ENCODE measurements around the gene ELL2.
"Not testable (repeated sequence)": the region's sequence is repeated elsewhere in the genome, so short reads cannot be mapped to it uniquely, and the experiment has no call there.

ELL2 gene

GRCh38 chr5:95907740-95908706 is 53.6 kb downstream of the ELL2 start:
- Histone ChIP-seq H2AFZ (ENCODE audit: low read length, unreplicated experiment) (no peak overlapping the region), H3K27ac (ENCODE audit: low read depth, low read length) (no peak overlapping the region; the same call in 1 of the 2 replicates), H3K27me3 (ENCODE audit: insufficient read depth, low read length) (no peaks in the 10 kb centered on the region), H3K4me1 (ENCODE audit: control insufficient read depth, insufficient read depth, low read length, unreplicated experiment) (peaks cover 7% of the 10 kb centered on the region), H3K36me3 (ENCODE audit: insufficient read depth, low read length) (peaks cover 56% of the 10 kb centered on the region), H3K79me2 (ENCODE audit: control insufficient read depth, insufficient read depth, low read length, unreplicated experiment) (peaks cover 79% of the 10 kb centered on the region), H3K4me3 (ENCODE audit: low read depth, low read length) (no peak overlapping the region)

- Histone ChIP-seq H3K4me3 (ENCODE audit: low read depth, low read length) (no peak overlapping the region), H3K27me3 (ENCODE audit: insufficient read depth, low read length) (no peaks in the 10 kb centered on the region), H3K4me1 (ENCODE audit: control insufficient read depth, insufficient read depth, low read length, unreplicated experiment) (peaks cover 13% of the 10 kb centered on the region), H3K79me2 (ENCODE audit: control insufficient read depth, insufficient read depth, low read length, unreplicated experiment) (peaks cover 76% of the 10 kb centered on the region), H3K27ac (ENCODE audit: low read depth, low read length) (no peak overlapping the region; the same call in 1 of the 2 replicates), H2AFZ (ENCODE audit: low read length, unreplicated experiment) (no peak overlapping the region), H3K36me3 (ENCODE audit: insufficient read depth, low read length) (peaks cover 54% of the 10 kb centered on the region)
These were observed 54.5 kb downstream of the ELL2 start for GRCh38 chr5:95907067-95907705.

DNA sequence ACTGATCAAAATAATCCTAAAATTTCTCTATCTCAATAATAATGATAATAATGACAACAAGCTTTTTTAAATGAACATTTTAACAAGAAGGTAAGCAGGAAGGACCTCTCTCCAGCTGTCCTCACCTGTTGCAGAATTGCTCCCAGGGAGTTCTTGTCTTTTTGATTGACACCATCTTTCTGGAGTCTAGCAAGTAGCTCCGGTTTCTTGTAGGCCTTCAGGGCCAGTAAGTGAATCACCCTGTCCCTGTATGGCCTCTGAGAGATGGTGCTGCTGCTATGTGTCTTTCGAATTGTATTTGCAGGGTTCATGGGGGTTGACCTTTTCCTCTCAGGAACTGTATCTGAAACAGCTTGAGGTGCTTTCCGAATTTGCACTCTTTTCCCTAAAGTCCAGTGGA is 55.3 kb downstream of the ELL2 start:
- Histone ChIP-seq H3K4me1 (ENCODE audit: control insufficient read depth, insufficient read depth, low read length, unreplicated experiment) (peaks cover 21% of the 10 kb centered on the region), H3K36me3 (ENCODE audit: insufficient read depth, low read length) (peaks cover 57% of the 10 kb centered on the region), H3K79me2 (ENCODE audit: control insufficient read depth, insufficient read depth, low read length, unreplicated experiment) (peaks cover 78% of the 10 kb centered on the region)
- not testable (repeated sequence) for H3K4me3 ChIP-seq (ENCODE audit: low read depth, low read length); H2AFZ ChIP-seq (ENCODE audit: low read length, unreplicated experiment); H3K27me3 ChIP-seq (ENCODE audit: insufficient read depth, low read length); H3K27ac ChIP-seq (ENCODE audit: low read depth, low read length)

- peaks cover 71% of the 10 kb centered on the region for H3K79me2 ChIP-seq (ENCODE audit: control insufficient read depth, insufficient read depth, low read length, unreplicated experiment)
- H2AFZ ChIP-seq (ENCODE audit: low read length, unreplicated experiment): no peak overlapping the region
- peaks cover 60% of the 10 kb centered on the region for H3K36me3 ChIP-seq (ENCODE audit: insufficient read depth, low read length)
- H3K4me1 ChIP-seq (ENCODE audit: control insufficient read depth, insufficient read depth, low read length, unreplicated experiment): peaks cover 35% of the 10 kb centered on the region
- H3K4me3 ChIP-seq (ENCODE audit: low read depth, low read length): no peak overlapping the region
- H3K27me3 ChIP-seq (ENCODE audit: insufficient read depth, low read length): no peaks in the 10 kb centered on the region
- H3K27ac ChIP-seq (ENCODE audit: low read depth, low read length): 0 out of 2 replicates have a peak overlapping the region, but pooled peaks have one; percentile 14
These were observed 56.8 kb downstream of the ELL2 start for GRCh38 chr5:95904827-95905226.

DNA sequence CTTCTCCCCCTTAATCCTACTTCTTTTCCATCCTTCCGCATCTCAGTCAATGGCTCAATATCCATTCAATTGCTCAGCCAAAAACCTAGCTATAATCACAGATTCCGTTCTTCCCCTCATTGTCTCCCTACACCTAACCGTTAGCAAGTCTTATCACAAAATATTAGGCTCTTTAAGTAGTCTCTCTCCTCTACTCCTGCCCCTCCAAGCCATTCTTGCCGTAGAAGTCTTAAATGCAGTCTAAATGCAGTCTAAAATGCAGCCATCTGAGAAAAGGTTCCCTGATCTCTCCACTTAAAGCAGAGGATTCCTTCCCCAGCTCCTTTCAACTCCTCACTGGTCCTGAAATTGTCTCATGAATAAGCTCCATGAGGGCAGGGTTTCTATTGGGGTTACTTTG is 57.8 kb downstream of the ELL2 start:
- Histone ChIP-seq H3K27me3 (ENCODE audit: insufficient read depth, low read length) (no peaks in the 10 kb centered on the region), H3K27ac (ENCODE audit: low read depth, low read length) (no peak overlapping the region; the same call in 1 of the 2 replicates), H3K79me2 (ENCODE audit: control insufficient read depth, insufficient read depth, low read length, unreplicated experiment) (peaks cover 64% of the 10 kb centered on the region), H2AFZ (ENCODE audit: low read length, unreplicated experiment) (no peak overlapping the region), H3K36me3 (ENCODE audit: insufficient read depth, low read length) (peaks cover 61% of the 10 kb centered on the region), H3K4me1 (ENCODE audit: control insufficient read depth, insufficient read depth, low read length, unreplicated experiment) (peaks cover 36% of the 10 kb centered on the region), H3K4me3 (ENCODE audit: low read depth, low read length) (no peak overlapping the region)

GRCh38 chr5:95901676-95902627 is 59.7 kb downstream of the ELL2 start:
- peak overlapping the region; percentile 18; the same call in 1 of the 2 replicates for H3K4me3 ChIP-seq (ENCODE audit: low read depth, low read length)
- peaks cover 72% of the 10 kb centered on the region for H3K36me3 ChIP-seq (ENCODE audit: insufficient read depth, low read length)
- peaks cover 48% of the 10 kb centered on the region for H3K79me2 ChIP-seq (ENCODE audit: control insufficient read depth, insufficient read depth, low read length, unreplicated experiment)
- no peaks in the 10 kb centered on the region for H3K27me3 ChIP-seq (ENCODE audit: insufficient read depth, low read length)
- H2AFZ ChIP-seq (ENCODE audit: low read length, unreplicated experiment): no peak overlapping the region
- H3K4me1 ChIP-seq (ENCODE audit: control insufficient read depth, insufficient read depth, low read length, unreplicated experiment): peaks cover 36% of the 10 kb centered on the region
- peak overlapping the region; percentile 77 for H3K27ac ChIP-seq (ENCODE audit: low read depth, low read length)

DNA sequence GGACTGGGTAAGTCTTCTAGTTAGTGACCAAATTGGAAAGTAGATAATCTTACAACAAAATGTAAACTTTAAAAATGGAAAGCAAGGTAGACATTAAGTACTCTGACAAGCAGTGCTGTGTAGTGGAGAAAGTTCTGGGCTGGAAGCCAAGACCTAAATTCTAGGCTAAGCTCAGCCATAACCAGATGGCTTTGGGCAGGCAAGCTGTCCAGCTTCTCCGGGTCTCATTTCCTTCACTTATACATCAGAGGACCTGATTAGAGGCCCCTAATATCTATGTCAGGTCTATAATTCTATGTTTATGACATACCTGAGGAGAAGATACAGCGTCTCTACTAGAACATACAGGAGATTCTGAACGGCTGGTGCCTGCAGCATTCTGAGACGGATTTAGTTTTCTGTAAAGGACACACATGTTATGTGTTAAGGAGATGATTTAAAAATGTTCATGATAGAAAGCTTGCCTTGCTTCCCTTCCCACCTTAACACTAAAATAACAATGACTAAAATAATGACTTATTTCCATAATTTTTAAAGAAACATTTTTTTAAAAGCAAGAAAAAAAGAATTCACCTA is 61.2 kb downstream of the ELL2 start:
- peaks cover 36% of the 10 kb centered on the region for H3K4me1 ChIP-seq (ENCODE audit: control insufficient read depth, insufficient read depth, low read length, unreplicated experiment)
- no peaks in the 10 kb centered on the region for H3K27me3 ChIP-seq (ENCODE audit: insufficient read depth, low read length)
- no peak overlapping the region for H3K4me3 ChIP-seq (ENCODE audit: low read depth, low read length)
- peaks cover 79% of the 10 kb centered on the region for H3K36me3 ChIP-seq (ENCODE audit: insufficient read depth, low read length)
- H3K27ac ChIP-seq (ENCODE audit: low read depth, low read length): peak overlapping the region; percentile 77
- H2AFZ ChIP-seq (ENCODE audit: low read length, unreplicated experiment): no peak overlapping the region
- peaks cover 52% of the 10 kb centered on the region for H3K79me2 ChIP-seq (ENCODE audit: control insufficient read depth, insufficient read depth, low read length, unreplicated experiment)

- peaks cover 48% of the 10 kb centered on the region for H3K79me2 ChIP-seq (ENCODE audit: control insufficient read depth, insufficient read depth, low read length, unreplicated experiment)
- peak overlapping the region; percentile 77 for H3K27ac ChIP-seq (ENCODE audit: low read depth, low read length)
- H3K4me3 ChIP-seq (ENCODE audit: low read depth, low read length): no peak overlapping the region
- H2AFZ ChIP-seq (ENCODE audit: low read length, unreplicated experiment): no peak overlapping the region
- no peaks in the 10 kb centered on the region for H3K27me3 ChIP-seq (ENCODE audit: insufficient read depth, low read length)
- peaks cover 36% of the 10 kb centered on the region for H3K4me1 ChIP-seq (ENCODE audit: control insufficient read depth, insufficient read depth, low read length, unreplicated experiment)
- H3K36me3 ChIP-seq (ENCODE audit: insufficient read depth, low read length): peaks cover 81% of the 10 kb centered on the region
These were observed 61.8 kb downstream of the ELL2 start for GRCh38 chr5:95899829-95900228.

DNA sequence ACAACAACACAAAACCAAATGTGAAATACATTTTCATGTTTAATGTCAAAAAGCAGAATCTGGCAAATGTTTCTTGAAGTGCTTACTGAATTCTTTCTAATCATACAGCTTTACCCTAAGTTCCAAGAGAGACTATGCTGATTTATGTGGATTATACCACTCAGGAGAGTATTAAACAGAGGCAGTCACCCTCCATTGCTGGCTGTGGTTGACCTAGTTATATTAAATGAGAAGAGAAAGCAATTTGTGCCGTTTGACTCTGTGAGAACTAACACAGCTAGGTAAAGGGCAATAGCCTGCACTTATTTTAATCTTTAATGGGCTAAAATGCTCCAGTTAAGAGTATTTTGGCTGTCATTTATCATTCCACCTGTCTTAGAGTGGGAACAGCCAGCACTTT is 62.6 kb downstream of the ELL2 start:
- Histone ChIP-seq H3K4me3 (ENCODE audit: low read depth, low read length) (no peak overlapping the region), H3K27ac (ENCODE audit: low read depth, low read length) (0 out of 2 replicates have a peak overlapping the region, but pooled peaks have one; percentile 3), H2AFZ (ENCODE audit: low read length, unreplicated experiment) (no peak overlapping the region), H3K27me3 (ENCODE audit: insufficient read depth, low read length) (no peaks in the 10 kb centered on the region), H3K4me1 (ENCODE audit: control insufficient read depth, insufficient read depth, low read length, unreplicated experiment) (peaks cover 35% of the 10 kb centered on the region), H3K36me3 (ENCODE audit: insufficient read depth, low read length) (peaks cover 78% of the 10 kb centered on the region), H3K79me2 (ENCODE audit: control insufficient read depth, insufficient read depth, low read length, unreplicated experiment) (peaks cover 40% of the 10 kb centered on the region)

DNA sequence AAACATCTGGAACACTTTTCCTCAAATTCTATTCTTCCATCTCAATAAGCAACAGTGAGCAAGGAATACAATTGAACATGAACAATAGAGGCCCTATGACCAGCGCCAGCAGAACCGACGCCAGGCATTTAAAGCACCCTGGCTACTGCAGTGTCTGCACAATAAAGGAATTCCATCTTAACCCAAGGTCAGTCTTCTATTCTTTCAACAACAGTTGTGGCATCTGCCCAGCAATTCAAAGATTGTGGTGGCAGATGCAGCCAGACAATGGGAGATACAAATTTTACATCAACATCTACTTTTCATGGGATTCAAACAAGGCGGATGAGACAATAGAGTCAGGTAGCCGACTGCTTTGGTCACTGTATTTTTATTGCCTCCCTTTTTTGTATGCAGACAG is 65.9 kb downstream of the ELL2 start:
- Histone ChIP-seq H3K4me1 (ENCODE audit: control insufficient read depth, insufficient read depth, low read length, unreplicated experiment) (peaks cover 8% of the 10 kb centered on the region), H3K27me3 (ENCODE audit: insufficient read depth, low read length) (no peaks in the 10 kb centered on the region), H3K79me2 (ENCODE audit: control insufficient read depth, insufficient read depth, low read length, unreplicated experiment) (peaks cover 19% of the 10 kb centered on the region), H3K36me3 (ENCODE audit: insufficient read depth, low read length) (peaks cover 76% of the 10 kb centered on the region), H2AFZ (ENCODE audit: low read length, unreplicated experiment) (no peak overlapping the region), H3K27ac (ENCODE audit: low read depth, low read length) (no peak overlapping the region), H3K4me3 (ENCODE audit: low read depth, low read length) (no peak overlapping the region)
